ENCODE measurements around the gene ODAM.
"Not testable (repeated sequence)": the region's sequence is repeated elsewhere in the genome, so short reads cannot be mapped to it uniquely, and the experiment has no call there.

ODAM gene

DNA sequence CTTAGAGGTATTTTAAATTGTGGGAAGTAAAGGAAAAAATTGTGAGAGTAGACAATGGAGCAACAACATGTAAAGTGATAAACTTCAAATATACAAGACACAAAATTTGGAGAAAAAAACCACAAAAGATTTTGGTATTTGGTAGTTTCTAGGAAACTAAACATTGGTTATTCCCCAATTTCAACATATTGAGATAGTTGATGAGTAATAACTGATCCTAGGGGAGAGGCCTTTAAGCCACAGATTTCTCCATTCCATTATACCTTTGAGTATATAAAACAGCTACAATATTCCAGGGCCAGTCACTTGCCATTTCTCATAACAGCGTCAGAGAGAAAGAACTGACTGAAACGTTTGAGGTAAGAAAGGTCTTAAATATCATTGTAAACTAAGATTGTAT, 30.3 kb downstream of the ODAM start, which contains the start of gene FDCSP:
TSS of gene FDCSP (plus strand) at position 301 of the 400 bp plus-strand sequence. CDS start 5,071 bp downstream, outside the sequence.
- DNase-seq: no peak

DNA sequence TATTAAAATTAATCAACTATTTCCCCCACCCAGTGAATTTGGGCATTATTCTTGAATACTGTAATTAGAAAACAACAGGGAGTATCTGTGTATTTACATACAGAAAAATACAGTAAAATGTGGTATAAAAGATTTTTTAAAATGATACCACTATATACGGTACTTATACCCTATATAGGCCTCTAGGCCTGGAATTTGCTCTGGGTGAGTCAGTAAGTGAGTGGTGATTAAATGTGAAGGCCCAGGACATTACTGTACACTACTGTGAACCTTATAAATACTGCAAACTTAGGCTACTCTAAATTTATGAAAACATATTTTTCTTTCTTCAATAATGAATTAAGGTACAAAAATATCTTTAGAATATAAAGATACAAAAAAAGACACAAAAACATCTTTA, 40.6 kb downstream of the ODAM start:
- no peak for DNase-seq

DNA sequence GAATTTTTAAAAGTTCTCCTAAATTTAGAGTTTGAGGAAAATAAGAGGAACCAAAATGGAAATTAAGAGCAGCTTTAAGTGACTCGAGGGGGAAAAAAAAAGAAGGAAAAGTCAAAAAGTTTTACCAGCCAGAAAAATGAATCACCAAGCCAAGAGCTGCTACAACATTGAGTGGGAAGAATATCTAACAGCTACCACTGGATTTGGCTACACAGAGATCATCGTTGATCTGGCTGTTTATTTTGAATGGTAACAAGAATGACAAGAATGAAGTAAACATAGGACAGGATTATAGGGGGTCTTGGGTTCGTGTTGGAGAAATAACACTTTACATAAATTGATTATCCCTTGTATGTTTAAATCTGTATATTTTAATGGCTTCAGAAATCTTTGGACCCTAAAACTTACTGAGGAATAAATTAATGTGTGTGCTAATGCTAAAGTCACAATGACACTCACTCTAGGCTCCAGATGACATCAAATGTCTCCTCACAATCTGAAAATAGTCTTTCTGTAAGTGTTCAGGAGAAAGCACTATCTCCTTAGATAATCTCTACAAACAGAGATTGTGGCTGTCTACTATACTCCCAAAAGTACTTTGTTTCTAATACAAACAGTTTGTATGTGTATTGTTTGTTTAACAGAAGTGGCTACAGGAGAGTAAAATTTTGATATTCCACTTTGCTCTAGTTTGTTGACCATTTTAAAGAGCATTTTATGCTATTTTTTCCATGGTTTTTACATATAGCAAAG, 43.8 kb downstream of the ODAM start:
- no peak for DNase-seq

DNA sequence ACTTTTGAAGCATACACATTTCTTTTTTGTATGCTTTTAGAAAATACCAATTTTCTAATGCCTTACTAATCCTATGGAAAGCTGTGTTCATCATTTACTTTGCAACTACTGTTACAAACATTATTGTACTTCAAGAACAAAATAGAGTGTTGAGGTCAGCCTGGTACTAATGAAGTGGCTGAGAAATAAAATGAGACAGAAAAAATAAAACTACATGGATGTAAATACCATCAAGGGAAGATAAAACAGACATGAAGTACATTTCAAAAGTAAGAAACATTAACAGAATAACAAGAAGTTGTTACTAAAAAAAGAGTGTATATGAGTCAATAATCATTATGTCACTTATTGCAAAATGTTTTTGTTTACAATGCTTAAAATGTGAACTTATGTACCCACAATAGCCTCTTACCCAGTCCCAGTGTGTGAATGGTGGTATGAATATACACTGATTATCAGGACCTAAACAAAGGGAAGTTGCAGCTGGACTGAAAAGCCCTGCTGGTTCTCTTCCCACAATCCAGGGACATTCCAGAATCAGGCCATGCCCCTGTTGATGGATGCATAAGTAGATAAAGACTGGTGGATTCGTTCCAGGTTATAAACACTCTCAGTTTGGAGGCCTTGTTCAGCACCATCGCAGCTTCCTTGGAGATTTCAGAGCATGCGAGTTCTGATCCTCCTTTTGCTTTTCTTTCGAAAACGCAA, 44.5 kb downstream of the ODAM start:
- no peak for DNase-seq

DNA sequence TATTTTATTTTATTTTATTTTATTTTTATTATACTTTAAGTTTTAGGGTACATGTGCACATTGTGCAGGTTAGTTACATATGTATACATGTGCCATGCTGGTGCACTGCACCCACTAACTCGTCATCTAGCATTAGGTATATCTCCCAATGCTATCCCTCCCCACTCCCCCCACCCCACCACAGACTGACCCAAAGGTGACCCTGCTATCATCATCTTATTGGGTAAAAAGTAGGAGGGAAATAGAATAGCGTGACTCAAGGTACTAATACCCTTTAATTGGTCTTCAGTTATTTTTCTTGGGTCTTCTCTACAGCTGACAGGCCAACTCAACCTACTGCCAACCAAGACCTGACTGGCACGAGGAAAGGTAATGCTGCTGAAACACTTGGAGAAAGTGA, 46.8 kb downstream of the ODAM start, which contains the start of gene CSN3:
TSS of gene CSN3 (plus strand) at position 301 of the 400 bp plus-strand sequence. CDS start 2,223 bp downstream, outside the sequence.
- not testable (repeated sequence) for DNase-seq

DNA sequence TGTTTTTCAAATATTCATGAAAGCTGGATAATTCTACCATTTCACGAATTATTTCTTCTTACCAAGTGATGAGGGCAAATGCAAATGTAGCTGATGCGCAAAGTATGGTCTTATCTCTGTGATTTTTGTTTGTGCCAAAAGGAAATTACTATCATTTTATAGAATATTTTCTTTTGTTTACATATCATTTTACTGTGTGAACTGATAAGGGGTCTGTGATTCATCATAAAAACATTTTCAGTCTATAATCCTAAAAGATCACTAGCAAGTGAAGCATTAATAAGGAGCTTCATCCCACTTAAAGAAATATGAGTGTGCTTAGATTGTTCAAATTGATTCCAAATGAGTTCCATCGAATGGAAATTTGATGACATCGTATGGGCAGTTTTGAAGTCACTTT, 47.6 kb downstream of the ODAM start:
- no peak for DNase-seq

DNA sequence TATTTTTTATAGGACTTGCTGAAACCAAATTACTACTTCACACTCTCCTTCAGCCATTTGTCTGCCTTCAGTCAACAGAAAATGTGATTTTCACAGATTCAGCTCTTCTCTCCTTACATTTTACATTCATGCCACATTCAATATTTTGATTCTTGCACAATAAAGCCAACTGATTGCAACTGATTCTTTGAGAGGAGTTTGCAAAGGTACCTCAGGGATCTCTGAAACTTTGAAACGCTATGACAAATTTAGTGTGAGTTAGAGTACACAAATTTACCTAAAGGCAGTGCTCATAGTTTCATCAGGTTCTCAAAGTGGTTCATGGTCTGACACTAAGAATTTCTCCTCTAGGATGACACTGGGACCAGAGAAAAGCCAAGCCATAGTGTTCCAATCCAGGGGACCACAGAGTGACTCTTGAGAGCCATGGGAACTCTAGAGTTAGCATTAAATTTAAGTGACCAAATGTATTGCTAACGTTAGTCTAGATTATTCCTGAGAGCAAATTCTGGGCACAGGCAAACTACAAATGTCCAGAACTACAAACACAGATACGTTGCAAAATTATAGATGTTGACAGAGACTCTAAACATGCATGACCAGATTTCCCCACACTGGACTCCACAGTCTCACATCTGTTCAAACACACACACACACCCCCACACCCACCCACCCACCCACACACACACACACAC, 55.9 kb downstream of the ODAM start:
- DNase-seq: no peak

DNA sequence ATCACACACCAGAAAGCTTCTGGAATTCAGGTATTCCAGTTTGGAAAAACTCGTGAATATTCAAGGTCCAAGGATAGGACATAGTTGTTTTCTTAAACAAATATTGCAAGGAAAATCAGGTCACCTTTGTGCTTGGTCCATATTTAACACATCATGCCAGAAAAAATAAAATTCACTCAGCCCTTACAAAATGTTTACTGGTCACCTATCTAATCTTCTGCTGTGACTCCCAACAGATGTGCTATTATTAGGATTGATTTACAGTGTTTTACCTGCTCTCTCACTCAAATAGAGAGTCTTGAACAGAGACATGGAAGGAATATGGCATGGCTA, 56.4 kb downstream of the ODAM start:
- DNase-seq: no peak

Data from activated CD4-positive, alpha-beta T cell treated with anti-CD3 and anti-CD28 coated beads for 4 hours (primary cell).